ENCODE results near the gene EMSY.
"Not testable (repeated sequence)": the region's sequence is repeated elsewhere in the genome, so short reads cannot be mapped to it uniquely, and the experiment has no call there.

The EMSY gene

GRCh38 chr11:76577226-76577920 is 132.6 kb downstream of the EMSY start:
- DNase-seq, result no peak

GRCh38 chr11:76577921-76578653 is 133.3 kb downstream of the EMSY start:
- DNase-seq, result no peak

- DNase-seq, result no peak
Observed at GRCh38 chr11:76578654-76579055, 133.8 kb downstream of the EMSY start.

GRCh38 chr11:76579056-76579751 is 134.4 kb downstream of the EMSY start:
- DNase-seq, result no peak

- no peak for DNase-seq
Observed at GRCh38 chr11:76579752-76580151, 134.9 kb downstream of the EMSY start.

- not testable (repeated sequence) for DNase-seq
Observed at GRCh38 chr11:76582471-76582870, 137.7 kb downstream of the EMSY start.

- DNase-seq, result no peak
Observed at GRCh38 chr11:76587820-76588454, 143.1 kb downstream of the EMSY start.

GRCh38 chr11:76588455-76589325 is 143.9 kb downstream of the EMSY start:
- peak; percentile 71 for DNase-seq

GRCh38 chr11:76589477-76589876 is 144.7 kb downstream of the EMSY start:
- no peak for DNase-seq

GRCh38 chr11:76589964-76590950 is 145.4 kb downstream of the EMSY start:
- no peak for DNase-seq

GRCh38 chr11:76591416-76591815 is 146.6 kb downstream of the EMSY start:
- DNase-seq, result no peak

- no peak for DNase-seq
Observed at GRCh38 chr11:76592025-76592914, 147.5 kb downstream of the EMSY start.

- no peak for DNase-seq
Observed at GRCh38 chr11:76592961-76593360, 148.1 kb downstream of the EMSY start.

GRCh38 chr11:76595091-76595490 is 150.3 kb downstream of the EMSY start:
- not testable (repeated sequence) for DNase-seq

- DNase-seq, result no peak
Observed at GRCh38 chr11:76596652-76597051, 151.8 kb downstream of the EMSY start.

- no peak for DNase-seq
Observed at GRCh38 chr11:76597533-76598425, 153.0 kb downstream of the EMSY start.

GRCh38 chr11:76598426-76598839 is 153.6 kb downstream of the EMSY start:
- DNase-seq, result peak; percentile 16

- DNase-seq, result no peak
Observed at GRCh38 chr11:76599041-76600013, 154.5 kb downstream of the EMSY start.

Measured in stimulated activated CD4-positive, alpha-beta T cell treated with anti-CD3 and anti-CD28 coated beads, Interleukin-1b, Interleukin-23, amount 100 ng/mL, for 48 hours (primary cell).